GM19372 (cell line): ENCODE data around the gene CAPZB.

Source experiments
- ATAC-seq: cut with Tn5 transposase; IDR thresholded peaks from one replicate; pipeline ENCODE4 v1.9.1; 2021; ENCODE audit warnings: mild to moderate bottlenecking, low read depth, moderate library complexity; ENCODE audit not compliant: unreplicated experiment

Gene CAPZB

DNA sequence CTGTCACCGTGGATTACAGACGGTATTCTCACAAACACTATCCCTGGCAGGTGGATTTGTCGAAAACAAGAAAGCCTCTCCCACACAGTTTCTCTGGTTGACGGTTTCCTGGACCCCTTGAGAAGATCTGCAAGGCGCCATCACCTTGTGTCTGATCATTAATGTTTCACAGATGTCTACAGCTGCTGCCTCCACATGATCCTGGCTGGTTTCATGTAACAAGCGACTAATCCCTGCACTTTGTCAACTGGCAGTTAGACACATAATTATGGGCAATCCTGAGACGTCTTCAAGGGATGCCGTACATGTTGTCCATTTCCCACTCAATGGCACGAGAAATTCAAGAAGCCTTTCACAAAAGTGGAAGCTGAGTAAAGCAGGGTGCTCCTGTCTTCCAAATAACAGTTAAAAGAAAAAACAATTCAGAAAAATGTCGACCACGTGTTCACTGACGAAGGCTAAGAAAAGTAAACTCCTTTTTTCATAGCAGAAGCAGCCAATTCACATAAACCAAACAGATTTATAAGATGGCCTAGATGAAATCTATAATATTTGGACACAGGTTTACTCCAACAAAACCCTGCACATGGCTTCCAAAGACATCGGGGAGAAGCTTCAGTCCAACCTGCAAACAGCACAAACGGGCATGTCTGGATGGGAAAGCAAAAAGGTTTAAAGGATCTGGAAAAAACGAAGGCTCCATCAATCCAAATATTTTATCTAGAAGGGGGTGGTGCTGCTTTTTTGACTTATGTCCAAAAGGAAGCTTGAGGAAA is 52.2 kb downstream of the CAPZB start:
- ATAC-seq: no peak

- no peak for ATAC-seq
Measured at GRCh38 chr1:19430121-19431068, 54.9 kb downstream of the CAPZB start.

DNA sequence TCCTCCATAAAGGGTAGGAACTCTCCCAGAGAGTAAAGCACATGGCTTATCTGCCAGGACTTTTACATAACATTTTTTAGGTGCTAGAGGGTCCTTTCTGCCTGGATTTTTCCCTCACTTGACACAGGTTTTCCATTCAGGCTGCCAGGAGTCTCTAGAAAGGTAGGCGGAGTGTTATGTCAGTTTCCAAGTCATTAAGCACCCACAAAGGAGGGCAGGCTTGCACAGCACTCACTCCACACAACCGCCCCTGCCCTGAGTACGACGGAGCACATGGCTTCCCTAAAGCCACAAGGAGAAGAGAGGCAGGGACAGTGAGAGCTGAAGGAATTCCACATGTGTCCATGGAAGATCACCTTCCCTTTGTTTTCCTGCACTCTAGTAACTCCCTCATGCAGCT is 55.7 kb downstream of the CAPZB start:
- no peak for ATAC-seq

DNA sequence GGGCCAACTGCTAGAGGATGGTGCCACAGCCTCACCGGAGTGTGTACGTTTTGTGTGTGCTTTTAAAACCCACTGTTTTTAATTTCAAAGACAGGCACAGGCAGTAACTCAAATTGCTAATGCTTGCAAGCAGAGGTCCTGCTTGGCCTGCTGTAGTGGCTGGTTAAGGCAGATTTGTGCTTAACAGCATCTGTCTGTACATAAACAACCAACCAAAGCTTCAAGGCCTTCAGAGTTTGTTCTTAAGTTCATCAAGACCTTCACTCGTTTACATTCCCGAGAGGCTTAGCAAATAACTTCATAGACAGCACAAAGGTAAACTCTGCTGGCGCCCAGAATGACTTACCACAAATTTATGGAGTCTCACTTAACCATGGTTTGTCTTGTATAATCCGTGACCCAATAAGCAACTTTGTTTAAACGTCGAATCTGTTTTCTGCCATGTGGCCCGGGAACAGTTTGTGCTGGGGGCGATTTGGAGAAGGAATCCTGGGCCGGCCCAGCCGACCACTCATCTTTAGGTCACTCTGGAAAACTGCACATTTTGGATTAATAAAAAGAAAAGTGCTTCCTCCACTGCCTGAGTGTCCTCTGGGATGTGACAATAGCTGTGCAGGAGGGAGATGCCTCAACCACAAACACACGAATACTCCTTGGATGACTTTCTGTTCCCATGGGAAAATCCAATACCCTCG is 58.1 kb downstream of the CAPZB start:
- no peak for ATAC-seq

GRCh38 chr1:19426294-19427086 is 58.8 kb downstream of the CAPZB start:
- ATAC-seq: no peak

DNA sequence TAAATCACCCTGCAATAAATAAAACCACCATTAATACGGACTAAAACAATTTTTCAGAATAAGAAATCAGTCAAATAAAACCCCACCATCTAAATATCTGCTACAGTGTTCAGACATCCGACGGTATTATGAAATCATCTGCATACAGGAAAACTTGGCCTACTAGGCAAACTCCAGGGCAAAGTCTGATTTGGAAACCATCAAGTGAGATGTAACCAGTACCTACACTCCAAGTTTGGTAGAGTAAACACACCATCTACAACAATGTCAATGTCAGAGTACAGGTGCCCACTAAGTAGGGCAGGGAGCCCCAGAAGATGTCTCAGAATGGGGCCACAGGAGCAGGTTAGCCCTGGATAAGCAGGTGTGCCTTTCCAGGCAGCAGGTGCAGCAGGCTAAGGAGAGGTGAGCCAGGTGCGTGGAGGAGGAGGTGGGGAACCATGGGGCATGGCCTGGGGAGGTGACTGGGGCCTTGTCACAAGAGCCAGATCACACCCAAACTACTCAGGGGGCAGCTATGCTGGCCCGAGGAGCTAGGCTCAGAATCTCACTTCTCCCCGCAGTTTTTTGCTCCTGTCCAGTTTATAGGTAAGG is 59.6 kb downstream of the CAPZB start:
- ATAC-seq: no peak

GRCh38 chr1:19424651-19425570 is 60.4 kb downstream of the CAPZB start:
- ATAC-seq: no peak

DNA sequence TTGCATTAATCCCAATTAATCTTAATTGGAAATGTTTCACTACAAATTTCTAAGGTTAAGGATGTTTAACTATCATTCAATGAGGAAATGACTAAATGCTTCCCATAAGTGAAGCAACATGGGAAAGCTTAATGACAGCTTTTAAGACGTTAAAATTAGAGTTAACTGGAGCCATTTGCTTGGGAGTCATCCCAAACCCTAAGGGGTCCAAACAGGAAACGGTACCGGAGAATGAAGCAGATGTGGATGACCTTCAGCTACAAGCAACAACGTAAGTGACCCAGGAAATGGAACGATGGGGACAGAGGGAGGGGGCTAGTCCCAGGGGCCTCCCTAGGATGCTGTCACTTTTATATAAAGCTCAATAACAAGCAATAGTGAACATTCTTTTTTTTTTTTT is 62.2 kb downstream of the CAPZB start:
- ATAC-seq: no peak

- ATAC-seq: no peak
Measured at GRCh38 chr1:19421365-19421764, 64.0 kb downstream of the CAPZB start.

DNA sequence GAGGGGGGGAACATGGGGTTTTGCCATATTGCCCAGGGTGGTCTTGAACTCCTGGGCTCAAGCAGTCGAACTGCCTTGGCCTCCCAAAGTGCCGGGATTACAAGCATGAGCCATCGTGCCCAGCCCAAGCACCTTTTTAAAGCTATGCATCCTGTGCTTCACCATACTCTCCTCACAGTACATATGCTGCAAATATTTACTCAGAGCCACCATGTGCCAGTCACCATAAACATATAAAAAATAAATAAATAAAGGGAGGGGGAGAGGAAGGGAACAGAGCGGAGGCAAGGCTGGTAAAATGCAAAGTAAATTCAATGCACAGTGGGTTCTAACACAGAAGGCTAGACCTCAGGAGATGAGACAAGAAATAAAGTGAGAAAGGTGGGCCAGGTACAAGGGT is 64.7 kb downstream of the CAPZB start:
- ATAC-seq: no peak

- ATAC-seq: no peak
Measured at GRCh38 chr1:19419691-19420090, 65.6 kb downstream of the CAPZB start.

GRCh38 chr1:19418503-19418971 is 66.8 kb downstream of the CAPZB start:
- ATAC-seq: no peak

GRCh38 chr1:19416921-19417470 is 68.3 kb downstream of the CAPZB start:
- no peak for ATAC-seq

DNA sequence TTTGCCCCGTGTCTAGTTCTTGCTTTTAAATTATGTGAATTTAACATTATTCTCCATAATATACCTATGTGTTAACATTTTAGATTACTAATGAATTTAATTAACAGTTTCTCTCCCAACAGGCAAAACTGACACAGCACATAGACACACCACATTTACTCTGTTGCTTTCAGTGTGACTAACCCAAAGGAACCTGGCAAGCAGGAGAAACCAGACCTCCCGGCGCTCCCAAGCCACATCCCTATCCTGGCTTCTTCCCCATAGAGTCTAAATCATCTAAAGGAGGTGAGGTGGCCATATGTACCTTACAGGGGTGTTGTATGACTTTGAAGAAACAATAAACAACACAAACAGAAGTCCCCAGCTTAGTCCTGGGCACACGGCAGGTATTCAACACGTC is 69.2 kb downstream of the CAPZB start:
- no peak for ATAC-seq

DNA sequence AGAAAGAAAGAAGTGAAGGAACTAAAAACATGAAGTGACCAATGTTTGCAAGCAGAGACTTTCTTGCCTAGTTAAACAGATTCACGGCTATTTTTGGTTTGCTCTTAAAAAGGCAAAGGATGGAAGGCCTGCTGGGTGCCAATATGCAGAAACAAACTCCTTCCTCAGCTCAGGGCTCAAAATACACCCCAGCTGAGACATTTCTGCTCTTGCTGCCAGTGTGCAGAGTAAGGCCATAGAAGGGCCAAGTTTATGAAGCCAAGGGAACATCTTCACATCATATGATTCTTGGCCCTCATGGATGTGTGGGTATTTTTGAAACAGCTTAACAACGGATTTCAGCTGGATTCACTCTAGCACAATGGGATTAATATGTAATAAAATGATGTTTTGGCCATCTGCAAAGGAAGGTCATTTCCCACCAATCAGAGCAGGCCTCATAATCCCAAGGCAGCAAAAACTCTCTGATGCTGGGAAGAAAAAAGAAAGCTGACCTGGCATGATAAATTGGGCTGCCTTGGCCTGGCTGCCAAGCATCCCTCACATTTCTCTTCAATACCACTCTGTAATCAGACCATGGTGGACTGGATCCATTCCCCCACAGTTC is 70.7 kb downstream of the CAPZB start:
- no peak for ATAC-seq

GRCh38 chr1:19413999-19414398 is 71.3 kb downstream of the CAPZB start:
- ATAC-seq: no peak

GRCh38 chr1:19412654-19413053 is 72.7 kb downstream of the CAPZB start:
- no peak for ATAC-seq

GRCh38 chr1:19411612-19412011 is 73.7 kb downstream of the CAPZB start:
- no peak for ATAC-seq
